IPS-20b (cell line): ENCODE results near the gene KIF26A.

Experiments used
- H3K27ac ChIP-seq: one replicate; pipeline ENCODE4 v1.5.1; 2013; ENCODE audit warnings: low read length
- H3K27me3 ChIP-seq: 2 replicates; pipeline ENCODE4 v1.6.1; 2013; ENCODE audit warnings: mild to moderate bottlenecking, low read length, inconsistent platforms; ENCODE audit not compliant: insufficient read depth
- H3K36me3 ChIP-seq: 2 replicates; pipeline ENCODE4 v1.6.1; 2013; ENCODE audit warnings: low read depth, mild to moderate bottlenecking, inconsistent platforms, low read length, moderate library complexity; ENCODE audit not compliant: insufficient read depth
- H3K4me1 ChIP-seq: 2 replicates; pipeline ENCODE4 v1.6.1; 2013; ENCODE audit warnings: mild to moderate bottlenecking, control low read depth, inconsistent platforms, low read length, moderate library complexity; ENCODE audit not compliant: insufficient read depth
- H3K4me3 ChIP-seq: 2 replicates; pipeline ENCODE4 v1.5.1; 2013; ENCODE audit warnings: mild to moderate bottlenecking, low read length, inconsistent platforms
- H3K9ac ChIP-seq: 2 replicates; pipeline ENCODE4 v1.6.1; 2013; ENCODE audit warnings: low read depth, mild to moderate bottlenecking, inconsistent platforms, low read length, moderate library complexity
- H3K9me3 ChIP-seq: 2 replicates; pipeline ENCODE4 v1.6.1; 2013; ENCODE audit warnings: mild to moderate bottlenecking, low read depth, low read length, inconsistent platforms; ENCODE audit not compliant: insufficient read depth

The KIF26A gene

GRCh38 chr14:104161602-104162367, 23.4 kb downstream of the KIF26A start:
- no peak overlapping the region for H3K4me3 ChIP-seq
- H3K27me3 ChIP-seq = no peaks in the 10 kb centered on the region
- H3K9me3 ChIP-seq = no peaks in the 10 kb centered on the region
- H3K4me1 ChIP-seq = no peaks in the 10 kb centered on the region
- H3K36me3 ChIP-seq = peaks cover 10% of the 10 kb centered on the region; the same call in 1 of the 2 replicates
- H3K9ac ChIP-seq = no peak overlapping the region
- no peak overlapping the region for H3K27ac ChIP-seq

GRCh38 chr14:104162495-104162894, 24.1 kb downstream of the KIF26A start:
- H3K9ac ChIP-seq = no peak overlapping the region
- no peak overlapping the region for H3K27ac ChIP-seq
- H3K4me3 ChIP-seq = no peak overlapping the region
- H3K36me3 ChIP-seq = peaks cover 10% of the 10 kb centered on the region; the same call in 1 of the 2 replicates
- H3K4me1 ChIP-seq = no peaks in the 10 kb centered on the region
- no peaks in the 10 kb centered on the region for H3K27me3 ChIP-seq
- no peaks in the 10 kb centered on the region for H3K9me3 ChIP-seq

GRCh38 chr14:104163541-104163940, 25.2 kb downstream of the KIF26A start:
- Histone ChIP-seq H3K9me3 (no peaks in the 10 kb centered on the region), H3K27ac (no peak overlapping the region), H3K9ac (no peak overlapping the region), H3K4me3 (no peak overlapping the region), H3K27me3 (no peaks in the 10 kb centered on the region), H3K36me3 (0 out of 2 replicates have a peak, but pooled peaks cover 2% of the 10 kb centered on the region), H3K4me1 (peaks cover under 1% of the 10 kb centered on the region; the same call in 1 of the 2 replicates)

GRCh38 chr14:104164041-104164440, 25.7 kb downstream of the KIF26A start:
- Histone ChIP-seq H3K4me1 (peaks cover 3% of the 10 kb centered on the region; the same call in 1 of the 2 replicates), H3K27ac (no peak overlapping the region), H3K9me3 (no peaks in the 10 kb centered on the region), H3K27me3 (no peaks in the 10 kb centered on the region), H3K36me3 (no peaks in the 10 kb centered on the region), H3K4me3 (no peak overlapping the region), H3K9ac (no peak overlapping the region)

- Histone ChIP-seq H3K9me3 (no peaks in the 10 kb centered on the region), H3K4me3 (no peak overlapping the region), H3K27ac (no peak overlapping the region), H3K9ac (no peak overlapping the region), H3K27me3 (no peaks in the 10 kb centered on the region), H3K36me3 (no peaks in the 10 kb centered on the region), H3K4me1 (peaks cover 5% of the 10 kb centered on the region; the same call in 1 of the 2 replicates)
These were observed 26.1 kb downstream of the KIF26A start for GRCh38 chr14:104164512-104164911.

- no peaks in the 10 kb centered on the region for H3K36me3 ChIP-seq
- no peak overlapping the region for H3K27ac ChIP-seq
- H3K27me3 ChIP-seq = no peaks in the 10 kb centered on the region
- no peak overlapping the region for H3K4me3 ChIP-seq
- no peak overlapping the region for H3K9ac ChIP-seq
- H3K4me1 ChIP-seq = peaks cover 21% of the 10 kb centered on the region; the same call in 1 of the 2 replicates
- no peaks in the 10 kb centered on the region for H3K9me3 ChIP-seq
These were observed 28.3 kb downstream of the KIF26A start for GRCh38 chr14:104166698-104167097.

GRCh38 chr14:104168603-104169002, 30.2 kb downstream of the KIF26A start:
- Histone ChIP-seq H3K9ac (no peak overlapping the region), H3K4me1 (peaks cover 21% of the 10 kb centered on the region; the same call in 1 of the 2 replicates), H3K27me3 (no peaks in the 10 kb centered on the region), H3K36me3 (peaks cover 11% of the 10 kb centered on the region), H3K9me3 (no peaks in the 10 kb centered on the region), H3K27ac (no peak overlapping the region), H3K4me3 (no peak overlapping the region)

- Histone ChIP-seq H3K27ac (no peak overlapping the region), H3K4me3 (no peak overlapping the region), H3K9ac (0 out of 2 replicates have a peak overlapping the region, but pooled peaks have one; percentile 16), H3K27me3 (no peaks in the 10 kb centered on the region), H3K9me3 (no peaks in the 10 kb centered on the region), H3K4me1 (peaks cover 21% of the 10 kb centered on the region; the same call in 1 of the 2 replicates), H3K36me3 (peaks cover 16% of the 10 kb centered on the region)
These were observed 30.8 kb downstream of the KIF26A start for GRCh38 chr14:104169005-104169698.

GRCh38 chr14:104169699-104170479, 31.5 kb downstream of the KIF26A start:
- peaks cover 21% of the 10 kb centered on the region for H3K36me3 ChIP-seq
- no peaks in the 10 kb centered on the region for H3K27me3 ChIP-seq
- peaks cover 21% of the 10 kb centered on the region; the same call in 1 of the 2 replicates for H3K4me1 ChIP-seq
- no peak overlapping the region for H3K4me3 ChIP-seq
- no peaks in the 10 kb centered on the region for H3K9me3 ChIP-seq
- no peak overlapping the region for H3K27ac ChIP-seq
- no peak overlapping the region for H3K9ac ChIP-seq

- no peaks in the 10 kb centered on the region for H3K9me3 ChIP-seq
- peak overlapping the region; percentile 37; the same call in 1 of the 2 replicates for H3K9ac ChIP-seq
- H3K27ac ChIP-seq = peak overlapping the region; percentile 5
- peak overlapping the region; percentile 10; the same call in 1 of the 2 replicates for H3K4me3 ChIP-seq
- peaks cover 21% of the 10 kb centered on the region; the same call in 1 of the 2 replicates for H3K4me1 ChIP-seq
- H3K27me3 ChIP-seq = no peaks in the 10 kb centered on the region
- peaks cover 21% of the 10 kb centered on the region for H3K36me3 ChIP-seq
These were observed 32.8 kb downstream of the KIF26A start for GRCh38 chr14:104171029-104171697.

GRCh38 chr14:104171895-104172294, 33.5 kb downstream of the KIF26A start:
- Histone ChIP-seq H3K4me3 (no peak overlapping the region), H3K27me3 (no peaks in the 10 kb centered on the region), H3K9me3 (no peaks in the 10 kb centered on the region), H3K9ac (no peak overlapping the region), H3K36me3 (peaks cover 21% of the 10 kb centered on the region), H3K27ac (no peak overlapping the region), H3K4me1 (peaks cover 21% of the 10 kb centered on the region; the same call in 1 of the 2 replicates)
